Measurements from ENCODE around the gene HSH2D.

The HSH2D gene

GRCh38 chr19:16153582-16154336 lies 10.3 kb downstream of the HSH2D start:
- no peaks in the 10 kb centered on the region for H3K36me3 ChIP-seq (ENCODE audit: low read depth)
- H3K27ac ChIP-seq (ENCODE audit: poor library complexity, severe bottlenecking), result no peak overlapping the region
- H3K27me3 ChIP-seq (ENCODE audit: insufficient read depth, poor library complexity, severe bottlenecking), result no peaks in the 10 kb centered on the region
- TF ChIP-seq CTCF (IDR thresholded peaks at IDR 0.05; ENCODE audit: poor library complexity, severe bottlenecking), result no peak
- ATAC-seq (ENCODE audit: low read depth) (0 out of 3 replicates have a peak, but pooled peaks have one; percentile 13), DNase-seq (ENCODE audit: low spot score) (no peak)
- H3K4me3 ChIP-seq (ENCODE audit: severe bottlenecking), result no peak overlapping the region
- no peaks in the 10 kb centered on the region for H3K4me1 ChIP-seq (ENCODE audit: insufficient read depth, poor library complexity, severe bottlenecking)
- no peaks in the 10 kb centered on the region for H3K9me3 ChIP-seq (ENCODE audit: severe bottlenecking)

- Histone ChIP-seq H3K4me3 (ENCODE audit: severe bottlenecking) (no peak overlapping the region), H3K9me3 (ENCODE audit: severe bottlenecking) (no peaks in the 10 kb centered on the region), H3K36me3 (ENCODE audit: low read depth) (no peaks in the 10 kb centered on the region), H3K4me1 (ENCODE audit: insufficient read depth, poor library complexity, severe bottlenecking) (no peaks in the 10 kb centered on the region), H3K27me3 (ENCODE audit: insufficient read depth, poor library complexity, severe bottlenecking) (no peaks in the 10 kb centered on the region), H3K27ac (ENCODE audit: poor library complexity, severe bottlenecking) (no peak overlapping the region)
- no peak for DNase-seq (ENCODE audit: low spot score)
- no peak for ATAC-seq (ENCODE audit: low read depth)
- no peak for TF ChIP-seq CTCF (IDR thresholded peaks at IDR 0.05; ENCODE audit: poor library complexity, severe bottlenecking)
These were observed 11.1 kb downstream of the HSH2D start for GRCh38 chr19:16154557-16154956.

GRCh38 chr19:16155128-16155527 lies 11.6 kb downstream of the HSH2D start:
- no peak overlapping the region for H3K27ac ChIP-seq (ENCODE audit: poor library complexity, severe bottlenecking)
- TF ChIP-seq CTCF (IDR thresholded peaks at IDR 0.05; ENCODE audit: poor library complexity, severe bottlenecking), result no peak
- ATAC-seq (ENCODE audit: low read depth), result no peak

GRCh38 chr19:16156904-16157303 lies 13.4 kb downstream of the HSH2D start:
- DNase-seq (ENCODE audit: low spot score), result no peak
- no peaks in the 10 kb centered on the region for H3K9me3 ChIP-seq (ENCODE audit: severe bottlenecking)
- no peak overlapping the region for H3K4me3 ChIP-seq (ENCODE audit: severe bottlenecking)
- no peak for ATAC-seq (ENCODE audit: low read depth)
- H3K4me1 ChIP-seq (ENCODE audit: insufficient read depth, poor library complexity, severe bottlenecking), result peaks cover 12% of the 10 kb centered on the region
- H3K36me3 ChIP-seq (ENCODE audit: low read depth), result no peaks in the 10 kb centered on the region
- no peak for TF ChIP-seq CTCF (IDR thresholded peaks at IDR 0.05; ENCODE audit: poor library complexity, severe bottlenecking)
- H3K27me3 ChIP-seq (ENCODE audit: insufficient read depth, poor library complexity, severe bottlenecking), result no peaks in the 10 kb centered on the region
- no peak overlapping the region for H3K27ac ChIP-seq (ENCODE audit: poor library complexity, severe bottlenecking)

More at GRCh38 chr19:16155128-16155527, 11.6 kb downstream of the HSH2D start:
- no peaks in the 10 kb centered on the region for H3K36me3 ChIP-seq (ENCODE audit: low read depth)
- H3K4me3 ChIP-seq (ENCODE audit: severe bottlenecking), result no peak overlapping the region
- no peak for DNase-seq (ENCODE audit: low spot score)
- H3K4me1 ChIP-seq (ENCODE audit: insufficient read depth, poor library complexity, severe bottlenecking), result no peaks in the 10 kb centered on the region
- H3K9me3 ChIP-seq (ENCODE audit: severe bottlenecking), result no peaks in the 10 kb centered on the region
- no peaks in the 10 kb centered on the region for H3K27me3 ChIP-seq (ENCODE audit: insufficient read depth, poor library complexity, severe bottlenecking)

GRCh38 chr19:16157601-16158000 lies 14.1 kb downstream of the HSH2D start:
- no peak overlapping the region for H3K27ac ChIP-seq (ENCODE audit: poor library complexity, severe bottlenecking)
- no peak overlapping the region for H3K4me3 ChIP-seq (ENCODE audit: severe bottlenecking)
- no peaks in the 10 kb centered on the region for H3K9me3 ChIP-seq (ENCODE audit: severe bottlenecking)
- no peak for DNase-seq (ENCODE audit: low spot score)
- peaks cover 15% of the 10 kb centered on the region for H3K4me1 ChIP-seq (ENCODE audit: insufficient read depth, poor library complexity, severe bottlenecking)
- no peak for TF ChIP-seq CTCF (IDR thresholded peaks at IDR 0.05; ENCODE audit: poor library complexity, severe bottlenecking)
- no peaks in the 10 kb centered on the region for H3K27me3 ChIP-seq (ENCODE audit: insufficient read depth, poor library complexity, severe bottlenecking)
- no peaks in the 10 kb centered on the region for H3K36me3 ChIP-seq (ENCODE audit: low read depth)
- no peak for ATAC-seq (ENCODE audit: low read depth)
